Left forelimb (tissue), 1 donor: ENCODE data around the gene MMP19.
"Not testable (repeated sequence)": the region's sequence is repeated elsewhere in the genome, so short reads cannot be mapped to it uniquely, and the experiment has no call there.

Source experiments
- DNase-seq: peaks from one replicate; pipeline ENCODE4 v3.0.0-alpha.2; 2018; ENCODE audit warnings: low spot score

The MMP19 gene

DNA sequence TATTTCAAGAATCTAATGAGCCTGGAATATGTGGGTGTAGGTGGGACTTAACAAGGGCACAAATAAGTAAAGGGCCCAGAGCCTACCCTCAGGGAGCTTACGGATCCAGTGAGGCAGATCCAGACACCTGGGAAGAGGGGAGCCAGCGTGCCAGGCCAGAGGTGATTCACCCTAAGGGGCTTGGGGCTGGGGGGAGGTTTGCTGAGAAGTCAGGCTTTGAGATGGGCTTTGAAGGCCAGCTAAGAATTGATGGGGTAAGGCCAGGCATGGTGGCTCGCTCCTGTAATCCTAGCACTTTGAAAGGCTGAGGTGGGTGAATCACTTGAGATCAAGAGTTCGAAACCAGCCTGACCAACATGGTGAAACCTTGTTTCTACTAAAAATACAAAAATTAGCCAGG is 695 bp upstream of the MMP19 start:
- no peak for DNase-seq

DNA sequence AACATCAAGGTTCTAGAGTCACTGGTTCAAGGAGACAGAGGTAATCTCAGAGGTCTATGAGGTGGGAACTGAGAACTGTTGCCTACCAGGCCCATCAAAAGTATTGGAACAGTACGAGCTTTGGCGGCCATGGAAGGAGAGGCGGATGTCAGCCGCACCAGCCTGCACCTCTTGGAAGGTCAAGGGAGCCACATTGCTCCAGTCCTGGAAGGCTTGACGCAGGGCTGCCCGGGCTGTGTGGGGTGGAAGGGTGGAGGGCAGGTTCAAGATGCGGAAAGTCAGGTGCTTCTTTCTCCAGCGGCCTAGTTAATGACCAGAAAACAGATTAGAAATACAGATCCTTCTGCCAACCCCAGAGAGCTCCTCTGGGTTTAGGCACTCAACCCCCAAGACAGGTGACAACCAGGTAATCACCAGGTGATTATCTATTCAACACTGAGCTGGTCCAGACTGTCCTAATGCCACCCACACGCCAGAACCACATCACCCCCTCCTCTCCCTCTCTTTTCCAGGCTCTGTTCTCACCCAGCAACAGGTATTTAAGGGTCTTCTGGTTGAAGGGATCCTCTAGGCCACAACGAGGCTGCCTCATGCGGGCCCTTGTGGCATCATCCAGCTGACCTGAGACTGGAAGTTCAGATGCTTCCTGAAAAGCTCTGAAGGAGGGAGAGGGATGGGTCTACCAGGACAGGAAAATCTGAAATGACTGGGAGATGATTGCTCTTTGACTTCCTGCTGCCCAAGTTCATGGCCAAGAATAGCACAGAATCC is 2.0 kb downstream of the MMP19 start:
- no peak for DNase-seq

- no peak for DNase-seq
Observed at GRCh38 chr12:55839345-55840140, 3.2 kb downstream of the MMP19 start.

DNA sequence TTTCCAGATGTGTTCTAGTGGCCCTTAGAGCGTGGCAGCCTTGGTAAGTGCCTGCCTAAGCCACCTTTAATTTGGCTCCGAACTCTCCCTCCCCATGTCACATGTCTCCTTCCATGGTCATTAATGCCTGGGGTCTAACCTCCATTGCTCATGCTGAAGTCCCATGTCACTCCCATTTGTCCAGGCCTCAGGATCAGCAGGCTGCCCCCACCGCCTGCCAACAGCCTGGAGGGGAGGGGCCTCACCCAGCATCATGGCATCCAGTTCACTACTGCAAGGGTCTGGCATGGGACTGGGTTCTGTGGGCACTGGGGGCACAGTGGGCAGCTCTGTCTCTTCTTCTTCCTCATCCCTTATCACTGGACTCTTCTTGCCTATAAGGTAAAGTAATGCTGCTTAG is 4.4 kb downstream of the MMP19 start:
- DNase-seq: no peak

DNA sequence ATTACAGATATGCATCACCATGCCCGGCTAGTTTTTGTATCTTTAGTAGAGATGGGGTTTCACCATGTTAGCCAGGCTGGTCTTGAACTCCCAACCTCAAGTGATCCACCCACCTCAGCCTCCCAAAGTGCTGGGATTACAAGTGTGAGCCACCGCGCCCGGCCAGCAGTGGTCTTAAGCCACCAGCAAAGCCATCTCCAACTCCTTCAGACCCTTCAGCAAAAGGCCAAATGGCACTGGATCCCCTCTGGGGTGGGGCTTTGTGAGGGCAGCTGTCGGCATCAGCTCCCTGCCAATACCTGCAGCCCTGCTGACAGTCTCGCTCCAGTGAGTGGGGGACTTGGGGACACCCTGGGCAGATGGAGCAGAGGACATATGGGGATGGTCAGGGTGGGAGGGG is 8.3 kb downstream of the MMP19 start:
- not testable (repeated sequence) for DNase-seq

DNA sequence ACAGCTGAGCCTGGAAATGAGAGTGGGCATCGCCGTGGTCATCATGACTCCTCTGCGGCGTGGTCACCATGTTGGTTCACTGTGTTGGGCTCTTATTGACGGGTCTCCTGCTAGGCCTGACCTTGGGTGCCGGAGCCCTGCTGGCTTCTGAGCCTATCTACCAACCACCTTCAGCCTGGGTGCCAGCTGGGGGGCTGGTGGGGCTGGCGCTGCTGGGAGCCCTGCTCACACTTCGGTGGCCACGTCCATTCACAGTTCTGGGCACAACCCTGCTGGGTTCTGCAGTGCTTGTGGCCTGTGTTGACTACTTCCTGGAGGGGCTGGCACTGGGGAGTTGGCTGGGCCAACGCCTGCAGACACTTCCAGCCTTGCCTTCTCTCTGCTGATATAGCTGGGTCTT is 9.7 kb downstream of the MMP19 start:
- DNase-seq: no peak

DNA sequence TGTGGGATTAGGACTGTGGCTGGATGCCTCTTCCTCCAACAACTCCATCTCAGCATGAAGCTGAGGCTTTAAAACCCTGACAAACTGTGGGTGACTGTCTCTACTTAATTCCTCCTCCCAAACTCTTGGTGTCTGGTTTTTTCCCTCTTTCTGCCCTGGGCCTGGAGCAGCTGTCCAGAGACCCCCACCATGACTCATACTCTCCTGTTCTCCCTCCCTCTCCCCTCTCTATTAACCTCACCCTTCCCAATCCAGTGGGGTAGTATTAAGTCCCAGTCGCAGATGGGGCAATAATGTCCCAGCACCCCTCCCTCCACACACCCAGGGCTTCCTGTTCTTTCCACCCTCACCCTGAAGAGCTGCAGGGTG is 11.3 kb downstream of the MMP19 start:
- no peak for DNase-seq

GRCh38 chr12:55830601-55831446 is 11.9 kb downstream of the MMP19 start:
- peak; percentile 92 for DNase-seq

DNA sequence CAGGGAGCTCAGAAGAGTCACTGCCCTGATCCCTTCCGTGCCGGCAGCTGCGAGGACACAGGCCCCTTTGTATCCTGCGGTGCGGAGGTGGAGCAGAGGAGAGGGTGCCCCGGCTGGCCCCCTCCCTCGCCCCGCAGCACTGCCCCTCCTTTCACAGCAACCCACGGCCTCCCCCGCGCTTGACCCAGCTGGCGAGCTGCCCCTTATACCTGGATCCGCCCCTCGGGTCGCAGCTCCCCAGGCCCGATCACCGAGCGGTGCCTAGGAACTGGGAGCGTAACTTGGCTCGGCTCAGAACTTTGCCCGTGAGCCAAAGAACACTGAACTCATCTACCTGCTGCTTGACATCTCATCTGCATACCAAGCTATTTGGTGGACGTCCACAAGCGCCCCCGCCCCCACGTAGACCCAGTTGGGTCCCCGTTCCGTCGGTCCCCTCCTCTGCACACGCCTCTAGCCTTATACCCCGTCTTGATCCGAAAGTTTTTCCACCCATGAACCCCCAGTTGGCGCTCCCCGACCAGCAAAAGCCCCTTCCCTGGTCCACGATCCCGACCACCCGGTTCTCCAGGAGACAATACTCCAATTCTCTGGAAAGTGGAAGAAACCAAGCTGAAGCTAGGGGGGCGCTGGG is 12.7 kb downstream of the MMP19 start:
- DNase-seq: peak; percentile 87

- no peak for DNase-seq
Observed at GRCh38 chr12:55828357-55828756, 14.4 kb downstream of the MMP19 start.

- no peak for DNase-seq
Observed at GRCh38 chr12:55827806-55828205, 14.9 kb downstream of the MMP19 start.

DNA sequence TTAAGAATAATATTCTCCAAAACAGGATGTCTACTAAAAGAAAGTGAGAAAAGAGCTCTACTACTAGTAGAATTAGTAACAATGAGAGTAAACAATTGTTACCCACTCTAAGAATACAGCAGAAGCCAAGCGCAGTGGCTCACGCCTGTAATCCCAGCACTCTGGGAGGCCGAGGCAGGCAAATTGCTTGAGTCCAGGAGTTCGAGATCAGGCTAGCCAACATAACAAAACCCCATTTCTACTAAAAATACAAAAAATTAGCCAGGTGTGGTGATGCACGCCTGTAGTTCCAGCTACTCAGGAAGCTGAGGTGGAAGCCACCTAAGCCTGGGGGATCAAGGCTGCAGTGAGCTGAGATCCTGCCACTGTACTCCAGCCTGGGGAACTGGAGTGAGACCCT is 18.0 kb downstream of the MMP19 start:
- DNase-seq: no peak

- no peak for DNase-seq
Observed at GRCh38 chr12:55823419-55823818, 19.3 kb downstream of the MMP19 start.

DNA sequence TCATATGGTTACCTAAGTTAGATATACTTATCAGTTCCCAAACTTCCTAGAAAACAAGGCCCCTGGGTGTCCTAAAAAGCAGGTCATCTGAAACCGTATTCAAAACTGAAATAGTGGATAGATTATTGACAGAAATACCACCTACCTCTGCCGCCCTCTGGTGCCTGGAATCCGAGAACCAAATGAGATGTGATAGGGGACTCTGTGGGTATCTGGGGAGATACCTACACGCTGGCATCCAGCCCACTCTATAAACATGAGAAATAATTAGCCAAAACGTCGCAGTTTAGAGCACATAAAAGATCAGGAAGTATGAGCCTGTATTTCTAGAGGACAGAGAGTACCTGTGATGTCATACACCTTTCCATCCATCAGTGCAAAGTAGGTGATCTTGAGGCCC is 20.5 kb downstream of the MMP19 start:
- DNase-seq: no peak

- no peak for DNase-seq
Observed at GRCh38 chr12:55820679-55821078, 22.1 kb downstream of the MMP19 start.

GRCh38 chr12:55818886-55819285 is 23.9 kb downstream of the MMP19 start:
- DNase-seq: no peak

DNA sequence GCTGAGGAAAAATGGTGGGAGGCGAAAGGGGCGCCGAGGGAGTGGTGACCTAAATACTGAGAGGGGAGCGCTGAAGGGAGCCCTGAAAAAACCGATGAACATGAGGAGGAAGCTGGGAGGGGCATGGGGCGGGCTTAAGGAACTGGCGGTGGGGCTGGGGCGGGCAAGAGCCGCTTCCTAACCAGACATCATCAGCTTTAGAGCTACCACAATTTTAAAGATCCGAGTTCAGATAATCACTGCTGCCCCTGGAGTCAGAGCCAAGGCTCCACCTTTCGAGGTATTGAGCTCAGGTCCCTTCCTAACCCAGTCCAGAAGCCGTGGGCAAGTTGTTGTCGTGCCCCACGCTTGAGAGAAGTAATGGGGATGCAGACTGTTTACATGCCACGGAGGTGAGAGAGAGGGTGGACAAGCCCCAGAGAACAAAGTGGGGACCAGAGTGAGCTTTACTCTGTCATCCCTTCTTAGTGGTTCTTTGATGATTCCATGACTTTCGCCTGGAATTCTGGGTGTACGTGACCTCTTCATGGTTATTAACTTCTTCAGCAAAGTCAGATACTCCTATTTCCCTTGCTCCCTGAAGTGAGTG is 24.5 kb downstream of the MMP19 start:
- no peak for DNase-seq

DNA sequence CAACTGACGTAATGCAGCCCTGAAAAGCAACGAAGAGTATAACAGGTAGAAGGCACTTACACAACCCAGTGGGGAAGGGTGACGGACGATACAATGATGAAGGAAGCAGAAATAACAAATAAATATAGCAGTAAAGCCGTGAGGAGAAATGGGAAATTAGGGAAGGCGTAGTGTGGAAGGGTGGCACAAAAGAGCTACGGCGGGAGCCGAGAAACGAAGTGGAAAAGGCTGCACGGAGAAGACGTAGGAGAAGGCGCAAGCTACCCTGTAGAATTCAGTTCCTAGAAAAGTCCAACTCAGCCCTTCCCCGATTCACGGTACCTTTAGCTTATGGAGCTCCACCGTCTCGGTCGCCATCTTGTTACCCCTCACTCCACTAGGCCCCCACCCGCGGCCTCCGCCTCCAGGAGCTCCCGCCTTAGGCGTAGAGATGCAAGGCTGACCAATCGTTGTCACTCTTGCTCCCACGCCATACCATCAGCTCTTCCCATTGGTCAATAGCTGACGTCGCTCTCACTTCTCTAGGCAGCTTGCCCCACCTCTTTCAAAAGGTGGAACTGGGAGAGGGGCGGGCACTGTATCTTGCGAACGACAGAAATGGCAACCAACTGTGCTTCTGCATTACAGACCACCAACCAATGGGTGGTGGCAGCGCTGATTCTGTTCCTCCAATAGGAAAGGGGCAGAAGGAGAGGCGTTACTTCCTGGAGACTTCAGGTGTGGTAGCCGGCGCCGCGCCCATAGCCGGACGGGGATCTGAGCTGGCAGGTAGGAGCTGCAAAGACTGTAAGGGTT is 25.2 kb downstream of the MMP19 start, which contains the start of the genes ORMDL2 and SARNP:
ORMDL2 (plus strand) TSS at position 697 of the 795 bp plus-strand sequence. CDS start 959 bp downstream, outside the sequence.
SARNP (minus strand) TSS at position 380 of the 795 bp plus-strand sequence; CDS start at position 357, 23 bp downstream.
- peak; percentile 96 for DNase-seq

GRCh38 chr12:55816881-55817344 is 25.8 kb downstream of the MMP19 start:
- DNase-seq: no peak

- DNase-seq: no peak
Observed at GRCh38 chr12:55815473-55815872, 27.3 kb downstream of the MMP19 start.
